Gastrocnemius medialis (tissue), 4 donors: ENCODE results near the gene GPER1. TPM values are rescaled to one million over a fixed set of nuclear protein-coding genes. Genes with fewer than 3 reads are reported as not detected.

Experiments
- ATAC-seq, 2 donors: fragments of 150-250 bp; one replicate each; pipeline ENCODE4 v1.9.1; 2016
- DNase-seq, 2 donors: peaks; one replicate each; pipeline ENCODE4 v3.0.0-alpha.2; 2019
- H3K27ac ChIP-seq, 4 donors: fragments of 200-600 bp; sonication (generic); 1 replicate in 1 of 4; 2 replicates in 3 of 4; pipeline ENCODE4 v1.5.1; 2016 to 2018; ENCODE audit warnings: mild to moderate bottlenecking in 2 of 4, moderate library complexity in 1 of 4
- H3K27me3 ChIP-seq, 3 donors: fragments of 200-600 bp; sonication (generic) in 2 of 3; 1 replicate in 1 of 3; 2 replicates in 2 of 3; pipeline versions ENCODE4 v1.5.1 to v1.6.0; 2016 to 2019; ENCODE audit warnings: mild to moderate bottlenecking in 1 of 3, moderate library complexity in 1 of 3
- H3K36me3 ChIP-seq, 2 donors: fragments of 200-600 bp; sonication (generic) in 1 of 2; one replicate each; pipeline ENCODE4 v1.5.1; 2017 to 2018
- H3K4me1 ChIP-seq, 2 donors: fragments of 200-600 bp; sonication (generic) in 1 of 2; one replicate each; pipeline ENCODE4 v1.5.1; 2016 to 2017; ENCODE audit warnings: mild to moderate bottlenecking in 2 of 2
- H3K4me3 ChIP-seq, 4 donors: fragments of 200-600 bp; sonication (generic) in 3 of 4; 1 replicate in 1 of 4; 2 replicates in 3 of 4; pipeline ENCODE4 v1.5.1; 2016 to 2019; ENCODE audit warnings: mild to moderate bottlenecking in 2 of 4
- H3K9me3 ChIP-seq, 3 donors: fragments of 200-600 bp; sonication (generic) in 2 of 3; 1 replicate in 1 of 3; 2 replicates in 2 of 3; pipeline ENCODE4 v1.5.1; 2016 to 2019
- POLR2A ChIP-seq, 2 donors: fragments of 450-650 bp; IDR thresholded peaks; one replicate each; pipeline ENCODE4 v1.6.1; 2017; ENCODE audit warnings: antibody characterized with exemption in 2 of 2, mild to moderate bottlenecking in 2 of 2, moderate library complexity in 2 of 2
- in situ Hi-C, 4 donors: fragments of 200-750 bp; cut with MboI; loops; one replicate each; pipeline versions ENCODE4 v1.15.0 to v1.8.0; 2017; ENCODE audit warnings: low sequenced_read_pairs in 4 of 4
- intact Hi-C: fragments of 100-400 bp; cut with DNase I; formaldehyde crosslinking; loops from one replicate; pipeline ENCODE4 v1.15.1; 2023; ENCODE audit warnings: low total_unique reads
- total RNA-seq, 4 donors: library from RNA; depleted of rRNA; stranded (reverse); fragments of >200 nt; gene quantifications; one replicate each; pipeline versions ENCODE4 v1.1.0 to v1.2.3, GENCODE V29; 2016
- TF ChIP-seq, protein P1 (sequence below), 5 experiments: fragments of 450-650 bp in 3 of 5; fragments of 200-600 bp in 2 of 5; sonication (generic) in 2 of 5; IDR thresholded peaks in 4 of 5; conservative IDR thresholded peaks in 1 of 5; 1 replicate in 4 of 5; 2 replicates in 1 of 5; pipeline ENCODE4 v1.5.1; 2016 to 2019; ENCODE audit warnings: antibody characterized with exemption in 5 of 5, mild to moderate bottlenecking in 3 of 5, moderate library complexity in 3 of 5

Gene GPER1
- total RNA-seq, 4 donors from 2014 or later = 0.92 to 3.2 (median 2.1) TPM

DNA sequence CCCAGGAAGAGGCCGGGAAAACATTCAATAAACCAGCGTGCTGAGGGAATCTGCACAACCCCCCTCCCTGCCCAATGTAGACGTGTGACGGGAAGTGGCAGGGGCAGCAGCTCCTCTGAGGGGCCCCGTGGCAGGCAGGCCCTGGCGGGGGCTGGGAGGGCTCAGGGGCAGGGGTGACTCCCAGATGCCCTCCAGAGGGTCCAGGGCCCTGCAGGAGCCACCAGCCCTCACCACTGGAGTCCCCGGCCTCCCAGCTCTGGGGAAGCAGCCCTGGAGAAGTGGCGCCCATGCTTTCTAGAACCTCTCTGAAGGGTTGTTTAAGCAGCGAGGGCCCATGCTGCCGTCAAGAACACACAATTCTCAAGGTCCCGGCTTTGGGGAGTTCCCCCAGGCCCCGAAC, 8.4 kb upstream of the GPER1 start:
- Histone ChIP-seq H3K4me1 (peaks cover 8 to 14% of the 10 kb centered on the region in 2 donors), H3K4me3 (no peak overlapping the region), H3K27ac (no peak overlapping the region), H3K9me3 (no peaks in the 10 kb centered on the region), H3K36me3 (no peaks in the 10 kb centered on the region), H3K27me3 (no peaks in the 10 kb centered on the region)
- no peak for DNase-seq
- in situ Hi-C loops = no loop called here
- intact Hi-C loops = no loop called here
- ATAC-seq = no peak
- TF ChIP-seq, protein P1, sequence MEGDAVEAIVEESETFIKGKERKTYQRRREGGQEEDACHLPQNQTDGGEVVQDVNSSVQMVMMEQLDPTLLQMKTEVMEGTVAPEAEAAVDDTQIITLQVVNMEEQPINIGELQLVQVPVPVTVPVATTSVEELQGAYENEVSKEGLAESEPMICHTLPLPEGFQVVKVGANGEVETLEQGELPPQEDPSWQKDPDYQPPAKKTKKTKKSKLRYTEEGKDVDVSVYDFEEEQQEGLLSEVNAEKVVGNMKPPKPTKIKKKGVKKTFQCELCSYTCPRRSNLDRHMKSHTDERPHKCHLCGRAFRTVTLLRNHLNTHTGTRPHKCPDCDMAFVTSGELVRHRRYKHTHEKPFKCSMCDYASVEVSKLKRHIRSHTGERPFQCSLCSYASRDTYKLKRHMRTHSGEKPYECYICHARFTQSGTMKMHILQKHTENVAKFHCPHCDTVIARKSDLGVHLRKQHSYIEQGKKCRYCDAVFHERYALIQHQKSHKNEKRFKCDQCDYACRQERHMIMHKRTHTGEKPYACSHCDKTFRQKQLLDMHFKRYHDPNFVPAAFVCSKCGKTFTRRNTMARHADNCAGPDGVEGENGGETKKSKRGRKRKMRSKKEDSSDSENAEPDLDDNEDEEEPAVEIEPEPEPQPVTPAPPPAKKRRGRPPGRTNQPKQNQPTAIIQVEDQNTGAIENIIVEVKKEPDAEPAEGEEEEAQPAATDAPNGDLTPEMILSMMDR (IDR thresholded peaks at IDR 0.05 in 4 of 5, conservative IDR thresholded peaks at IDR 0.05 in 1 of 5) = no peak
- TF ChIP-seq POLR2A (IDR thresholded peaks at IDR 0.05) = no peak

DNA sequence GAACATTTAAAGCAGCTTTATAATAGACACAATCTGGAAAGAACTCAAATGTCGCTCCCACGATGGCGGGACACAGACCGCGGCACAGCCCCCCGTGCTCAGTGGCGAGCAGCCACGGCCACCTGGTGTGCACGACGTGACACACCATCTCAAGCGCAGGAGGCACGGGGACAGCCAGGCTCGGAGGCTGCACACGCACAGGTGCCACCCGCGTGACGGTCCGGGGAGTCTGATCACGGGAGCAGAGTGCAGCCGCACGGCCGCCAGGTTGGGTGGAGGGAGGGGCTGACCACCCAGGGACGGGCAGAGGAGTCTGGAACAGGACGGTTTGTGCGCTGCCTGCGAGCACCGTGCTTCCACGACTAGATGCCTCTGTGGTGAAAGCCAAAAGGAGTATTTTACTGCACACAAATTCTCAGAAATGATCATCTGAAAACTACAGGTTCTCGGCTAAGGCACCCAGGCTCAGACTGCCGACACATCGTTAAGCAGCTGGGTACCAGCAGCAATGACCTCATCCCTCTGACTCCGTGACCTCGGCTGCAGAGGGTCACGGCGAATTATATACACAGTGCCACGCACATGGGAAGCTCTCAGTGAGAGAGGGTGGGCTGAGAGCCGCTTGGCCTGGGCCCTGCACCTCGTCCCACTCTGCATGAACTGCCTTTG, 7.5 kb upstream of the GPER1 start:
- Histone ChIP-seq H3K4me3 (no peak overlapping the region), H3K36me3 (no peaks in the 10 kb centered on the region), H3K27ac (no peak overlapping the region), H3K4me1 (peaks cover 8 to 14% of the 10 kb centered on the region in 2 donors), H3K27me3 (no peaks in the 10 kb centered on the region), H3K9me3 (no peaks in the 10 kb centered on the region)
- intact Hi-C loops (no loop called here), in situ Hi-C loops (loop anchor here in 1 of 4 donors (10.0 kb wide), 1 partner anchor 104 kb away; no protein-coding TSS in a partner anchor)
- TF ChIP-seq, protein P1 (IDR thresholded peaks at IDR 0.05 in 4 of 5, conservative IDR thresholded peaks at IDR 0.05 in 1 of 5) = no peak
- TF ChIP-seq POLR2A (IDR thresholded peaks at IDR 0.05) = no peak
- no peak for ATAC-seq
- DNase-seq = no peak

DNA sequence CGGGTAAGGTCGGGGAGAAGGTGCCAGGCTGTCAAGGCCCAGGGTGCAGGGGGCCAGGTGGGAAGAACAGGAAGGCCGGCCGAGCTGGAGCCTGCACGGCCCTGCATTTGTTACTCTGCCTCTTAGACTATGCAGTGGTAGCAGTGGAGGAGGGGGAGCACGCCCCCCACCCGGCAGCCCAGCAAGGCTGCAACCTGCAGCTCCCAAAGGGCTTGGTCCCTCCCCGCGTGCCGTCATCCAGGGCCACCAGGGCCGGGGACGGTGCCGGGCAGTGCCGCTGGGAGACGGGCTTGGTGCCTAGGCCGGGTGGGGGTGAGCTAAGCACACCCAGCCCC, 7.0 kb upstream of the GPER1 start:
- H3K36me3 ChIP-seq = no peaks in the 10 kb centered on the region
- DNase-seq = no peak
- intact Hi-C loops = no loop called here
- TF ChIP-seq, protein P1 (IDR thresholded peaks at IDR 0.05 in 4 of 5, conservative IDR thresholded peaks at IDR 0.05 in 1 of 5) = no peak
- TF ChIP-seq POLR2A (IDR thresholded peaks at IDR 0.05) = no peak
- H3K27ac ChIP-seq = no peak overlapping the region
- no peaks in the 10 kb centered on the region for H3K9me3 ChIP-seq
- peaks cover 8 to 14% of the 10 kb centered on the region in 2 donors for H3K4me1 ChIP-seq
- no peak overlapping the region for H3K4me3 ChIP-seq
- in situ Hi-C loops = loop anchor here in 1 of 4 donors (10.0 kb wide), 1 partner anchor 104 kb away; no protein-coding TSS in a partner anchor
- H3K27me3 ChIP-seq = no peaks in the 10 kb centered on the region
- ATAC-seq = no peak

DNA sequence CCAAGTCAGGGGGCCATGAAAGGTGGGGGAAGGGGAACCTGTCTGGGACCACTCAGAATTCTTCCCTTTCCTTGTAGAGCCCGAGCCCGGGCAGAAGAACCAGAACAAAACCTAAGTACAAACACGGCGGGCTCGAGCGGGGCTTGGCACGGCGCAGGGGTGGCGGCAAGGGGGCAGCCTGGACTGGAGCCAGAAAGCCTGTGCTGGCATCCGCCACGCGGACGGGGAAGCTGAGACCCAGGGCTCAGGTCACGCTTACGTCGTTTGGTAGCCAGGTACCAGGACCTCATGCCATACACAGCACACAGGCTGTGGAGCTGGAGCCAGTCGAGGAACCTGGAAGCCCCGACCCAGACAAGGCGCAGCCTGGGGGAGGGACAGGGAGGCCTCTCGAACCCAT, 6.6 kb upstream of the GPER1 start:
- Histone ChIP-seq H3K4me3 (no peak overlapping the region), H3K4me1 (peaks cover 6 to 15% of the 10 kb centered on the region in 2 donors), H3K9me3 (no peaks in the 10 kb centered on the region), H3K27me3 (no peaks in the 10 kb centered on the region), H3K27ac (no peak overlapping the region), H3K36me3 (no peaks in the 10 kb centered on the region)
- intact Hi-C loops = no loop called here
- DNase-seq (no peak), ATAC-seq (no peak)
- in situ Hi-C loops = loop anchor here in 1 of 4 donors (10.0 kb wide), 1 partner anchor 103 kb away; no protein-coding TSS in a partner anchor
- TF ChIP-seq, protein P1 (IDR thresholded peaks at IDR 0.05 in 4 of 5, conservative IDR thresholded peaks at IDR 0.05 in 1 of 5) = no peak
- TF ChIP-seq POLR2A (IDR thresholded peaks at IDR 0.05) = no peak
